Islet precursor cell (in vitro differentiated cells): ENCODE data around the gene GPR18.

Source experiments
- DNase-seq: peaks from one replicate; pipeline ENCODE4 v3.0.0-alpha.2; 2018

GPR18 gene

DNA sequence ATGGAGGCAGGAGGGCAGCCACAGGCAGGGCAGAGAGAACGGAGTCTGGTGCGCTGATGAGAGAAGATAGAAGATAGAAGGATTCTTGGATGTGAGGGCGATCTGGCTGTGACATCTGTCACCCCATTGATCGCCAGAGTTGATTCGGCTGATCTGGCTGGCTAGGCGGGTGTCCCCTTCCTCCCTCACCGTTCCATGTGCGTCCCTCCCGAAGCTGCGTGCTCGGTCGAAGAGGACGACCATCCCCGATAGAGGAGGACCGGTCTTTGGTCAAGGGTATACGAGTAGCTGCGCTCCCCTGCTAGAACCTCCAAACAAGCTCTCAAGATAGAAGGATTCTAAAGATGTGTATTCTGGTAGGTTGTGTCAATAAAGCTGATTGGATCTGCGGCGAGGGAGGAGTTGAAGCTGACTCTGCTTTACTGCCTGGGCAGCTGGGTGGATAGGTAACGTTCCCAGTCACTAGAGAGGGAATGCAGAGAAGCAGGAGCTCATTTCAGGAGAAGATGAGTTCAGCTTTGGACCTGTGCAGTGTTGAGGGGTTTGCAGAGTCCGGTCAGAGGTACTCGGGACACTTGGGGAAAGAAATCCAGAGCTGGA lies 52.5 kb downstream of the GPR18 start:
- DNase-seq, result no peak
